MCF 10A (cell line): ENCODE data around the gene CDK18. TPM values are rescaled to one million over a fixed set of nuclear protein-coding genes. Genes with fewer than 3 reads are reported as not detected.

Experiments
- BruUV-seq: library from RNA; stranded (reverse); fragments of 400-500 nt; replicated peaks from 2 replicates; lab custom pipeline; 2021; lab: Mats Ljungman, UMichigan
- CTCF ChIA-PET: fragments of 300-600 bp; sonication (Branson Sonifier 250); formaldehyde crosslinking; extraction: SDS; loops from one replicate; lab custom pipeline; 2021; ENCODE audit warnings: antibody characterized with exemption, inconsistent platforms; lab: Yijun Ruan, JAX
- POLR2A ChIA-PET: fragments of 300-600, 350-650 bp; sonication (Branson Sonifier 250); formaldehyde crosslinking; extraction: SDS; loops from one replicate; lab custom pipeline; 2020; ENCODE audit warnings: antibody characterized with exemption, inconsistent platforms; lab: Yijun Ruan, JAX
- DNase-seq: peaks from one replicate; pipeline ENCODE4 v3.0.0-alpha.2; 2018; ENCODE audit not compliant: unreplicated experiment
- H3K27ac Mint-ChIP-seq: one replicate; pipeline ENCODE4 v1.8.0; 2022; ENCODE audit warnings: mild to moderate bottlenecking, low read depth, mixed read lengths; ENCODE audit not compliant: unreplicated experiment
- H3K27me3 Mint-ChIP-seq: one replicate; pipeline ENCODE4 v1.8.0; 2022; ENCODE audit warnings: mixed read lengths; ENCODE audit not compliant: insufficient read depth, unreplicated experiment
- H3K36me3 Mint-ChIP-seq: one replicate; pipeline ENCODE4 v1.8.0; 2022; ENCODE audit warnings: mild to moderate bottlenecking, moderate library complexity, mixed read lengths; ENCODE audit not compliant: insufficient read depth, unreplicated experiment
- H3K4me1 Mint-ChIP-seq: one replicate; pipeline ENCODE4 v1.8.0; 2022; ENCODE audit warnings: mixed read lengths; ENCODE audit not compliant: insufficient read depth, unreplicated experiment
- H3K4me3 Mint-ChIP-seq: one replicate; pipeline ENCODE4 v1.8.0; 2022; ENCODE audit warnings: mild to moderate bottlenecking, moderate library complexity, mixed read lengths; ENCODE audit not compliant: unreplicated experiment
- H3K9me3 Mint-ChIP-seq: one replicate; pipeline ENCODE4 v1.8.0; 2022; ENCODE audit warnings: mixed read lengths; ENCODE audit not compliant: unreplicated experiment
- CTCF ChIP-seq: fragments of 200-600 bp; IDR thresholded peaks from one replicate; pipeline ENCODE4 v1.8.0; 2022; ENCODE audit warnings: antibody characterized with exemption, mild to moderate bottlenecking; ENCODE audit not compliant: unreplicated experiment
- intact Hi-C: fragments of 100-400 bp; cut with micrococcal nuclease; formaldehyde crosslinking; loops from 2 replicates; pipeline ENCODE4 v1.14.1; 2022
- total RNA-seq: library from RNA; stranded (reverse); gene quantifications from 2 replicates; pipeline ENCODE4 v1.2.3, GENCODE V29; 2022

Gene CDK18
- total RNA-seq, 1 experiment from 2014 or later, result 6.8 TPM

- Mint-ChIP-seq H3K27me3 (no peaks in the 10 kb centered on the region), H3K9me3 (no peaks in the 10 kb centered on the region), H3K27ac (no peak overlapping the region), H3K36me3 (no peaks in the 10 kb centered on the region), H3K4me3 (no peak overlapping the region), H3K4me1 (peaks cover 21% of the 10 kb centered on the region)
- intact Hi-C loops, result no loop called here
- CTCF ChIA-PET, result interaction anchor here (0.6 to 30.3 kb wide), 12 partner anchors 7 to 299 kb away, joined by 3 to 1608 read pairs (median 4); partner anchors contain the start of gene CDK18
- BruUV-seq, result no TSS peak
- POLR2A ChIA-PET, result interaction anchor here (0.7 to 1.3 kb wide), 3 partner anchors 11 to 12 kb away, joined by 3 to 4 read pairs (median 4); no protein-coding TSS in a partner anchor
- no peak for DNase-seq
- no peak for TF ChIP-seq CTCF
Observed at GRCh38 chr1:205541161-205541886, 36.9 kb downstream of the CDK18 start.

DNA sequence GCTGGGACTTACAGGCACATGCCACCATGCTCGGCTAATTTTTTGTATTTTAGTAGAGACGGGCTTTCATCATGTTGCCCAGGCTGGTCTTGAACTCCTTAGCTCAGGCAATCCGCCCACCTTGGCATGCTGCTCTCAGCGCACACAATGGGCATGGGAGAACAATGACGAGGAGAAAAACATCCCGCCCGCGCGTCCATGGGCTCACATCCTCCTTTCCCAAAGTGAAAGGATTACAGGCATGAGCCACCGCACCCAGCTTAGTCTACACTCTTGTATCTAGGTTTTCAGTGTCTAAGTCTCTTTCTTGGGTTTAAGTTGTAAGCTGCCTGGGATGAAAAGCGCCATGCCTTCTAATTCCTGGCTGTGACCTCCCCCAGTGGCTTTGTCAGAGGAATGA, 37.9 kb downstream of the CDK18 start:
- ChIA-PET CTCF (interaction anchor here (1.2 to 30.3 kb wide), 7 partner anchors 7 to 115 kb away, joined by 3 to 1608 read pairs (median 25); partner anchors contain the start of gene CDK18), POLR2A (interaction anchor here (0.7 to 2.2 kb wide), 4 partner anchors 13 to 90 kb away, joined by 3 to 25 read pairs (median 7); partner anchors contain the start of gene ELK4)
- Mint-ChIP-seq H3K36me3 (no peaks in the 10 kb centered on the region), H3K4me3 (no peak overlapping the region), H3K27ac (no peak overlapping the region), H3K9me3 (no peaks in the 10 kb centered on the region), H3K4me1 (peaks cover 10% of the 10 kb centered on the region), H3K27me3 (no peaks in the 10 kb centered on the region)
- no peak for TF ChIP-seq CTCF
- BruUV-seq, result no TSS peak
- intact Hi-C loops, result loop anchor here (2.0 kb wide), 1 partner anchor 90 kb away; the partner anchor contains the start of gene ELK4
- DNase-seq, result no peak

DNA sequence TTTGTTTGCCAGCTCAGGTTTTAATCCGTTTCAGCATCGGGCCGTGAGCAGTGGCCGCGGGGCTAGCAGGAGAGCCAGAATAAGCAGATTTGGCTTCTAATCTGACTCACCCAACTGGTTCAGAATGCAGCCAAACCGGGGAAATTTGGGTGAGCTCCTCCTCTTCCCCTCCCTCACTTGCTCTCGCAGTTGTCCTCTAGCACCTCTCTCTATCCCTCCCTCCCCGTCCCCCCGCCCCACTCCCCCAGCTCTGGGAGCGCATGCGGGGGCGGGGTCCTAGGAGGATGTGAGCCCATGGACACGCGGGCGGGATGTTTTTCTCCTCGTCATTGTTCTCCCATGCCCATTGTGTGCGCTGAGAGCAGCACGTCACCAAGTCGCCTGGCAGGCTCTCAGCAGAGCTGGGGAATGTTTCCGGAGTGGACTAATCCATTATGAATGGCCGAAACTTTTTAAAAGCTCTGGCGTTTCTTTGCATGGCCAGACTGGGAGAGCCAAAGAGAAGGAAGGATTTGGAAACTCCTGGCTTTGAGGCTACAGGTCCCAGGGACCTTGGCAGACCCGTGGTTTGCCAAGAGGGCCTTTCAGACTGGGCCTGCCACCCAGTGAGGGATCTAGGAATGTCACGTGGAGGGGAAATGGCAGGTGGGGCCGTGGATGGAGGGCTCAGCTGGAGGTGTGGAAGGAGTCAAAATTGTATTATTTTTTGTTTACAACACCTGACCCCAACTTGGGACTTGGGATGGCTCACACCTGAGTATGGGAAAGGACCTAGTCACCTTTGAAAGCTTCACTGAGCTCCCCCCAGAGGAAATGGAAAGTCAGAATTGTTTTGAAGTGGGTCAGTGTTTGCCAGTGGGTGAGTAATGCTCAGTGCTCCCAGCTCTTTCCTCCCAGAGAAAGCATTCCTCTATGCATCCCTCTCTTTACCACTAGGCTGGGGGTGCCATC, 39.2 kb downstream of the CDK18 start:
- ChIA-PET CTCF (interaction anchor here (0.5 to 30.3 kb wide), 18 partner anchors 10 to 1070 kb away, joined by 3 to 1608 read pairs (median 4); partner anchors contain the start of gene CDK18), POLR2A (interaction anchor here (0.6 to 2.2 kb wide), 18 partner anchors 10 to 1126 kb away, joined by 3 to 25 read pairs (median 3); partner anchors contain the start of gene ELK4)
- H3K4me3 Mint-ChIP-seq, result peak overlapping the region; percentile 66
- no peaks in the 10 kb centered on the region for H3K36me3 Mint-ChIP-seq
- TF ChIP-seq CTCF, result no peak
- no peaks in the 10 kb centered on the region for H3K9me3 Mint-ChIP-seq
- BruUV-seq, result TSS peak; percentile 81
- intact Hi-C loops, result loop anchor here (2.0 kb wide), 1 partner anchor 89 kb away; the partner anchor contains the start of gene ELK4
- H3K4me1 Mint-ChIP-seq, result peaks cover 9% of the 10 kb centered on the region
- peak overlapping the region; percentile 58 for H3K27ac Mint-ChIP-seq
- peak; percentile 99 for DNase-seq
- H3K27me3 Mint-ChIP-seq, result peaks cover 7% of the 10 kb centered on the region
